HG03565 (cell line): Measurements from ENCODE around the gene STAT3.
"Not testable (repeated sequence)": the region's sequence is repeated elsewhere in the genome, so short reads cannot be mapped to it uniquely, and the experiment has no call there.

Source experiments
- ATAC-seq: cut with Tn5 transposase; IDR thresholded peaks from one replicate; pipeline ENCODE4 v1.9.1; 2021; ENCODE audit warnings: mild to moderate bottlenecking, moderate library complexity; ENCODE audit not compliant: unreplicated experiment

Gene STAT3

GRCh38 chr17:42317967-42318366 lies 70.3 kb downstream of the STAT3 start:
- not testable (repeated sequence) for ATAC-seq

GRCh38 chr17:42317266-42317845 lies 70.9 kb downstream of the STAT3 start:
- no peak for ATAC-seq

GRCh38 chr17:42316755-42317154 lies 71.5 kb downstream of the STAT3 start:
- ATAC-seq: no peak

- peak; percentile 24 for ATAC-seq
Observed at GRCh38 chr17:42315402-42316156, 72.7 kb downstream of the STAT3 start.

GRCh38 chr17:42313773-42314566 lies 74.3 kb downstream of the STAT3 start:
- ATAC-seq: no peak

GRCh38 chr17:42313389-42313772 lies 74.9 kb downstream of the STAT3 start:
- ATAC-seq: no peak

- ATAC-seq: no peak
Observed at GRCh38 chr17:42312285-42313130, 75.7 kb downstream of the STAT3 start.

- no peak for ATAC-seq
Observed at GRCh38 chr17:42312035-42312284, 76.3 kb downstream of the STAT3 start.

GRCh38 chr17:42311240-42312034 lies 76.8 kb downstream of the STAT3 start:
- ATAC-seq: no peak

GRCh38 chr17:42310787-42311215 lies 77.4 kb downstream of the STAT3 start:
- no peak for ATAC-seq

- no peak for ATAC-seq
Observed at GRCh38 chr17:42309986-42310786, 78.1 kb downstream of the STAT3 start.

GRCh38 chr17:42309142-42309541 lies 79.1 kb downstream of the STAT3 start:
- no peak for ATAC-seq

GRCh38 chr17:42308446-42308845 lies 79.8 kb downstream of the STAT3 start:
- no peak for ATAC-seq

- no peak for ATAC-seq
Observed at GRCh38 chr17:42307362-42307927, 80.8 kb downstream of the STAT3 start.

- ATAC-seq: no peak
Observed at GRCh38 chr17:42306385-42306667, 81.9 kb downstream of the STAT3 start.

- no peak for ATAC-seq
Observed at GRCh38 chr17:42305543-42306384, 82.5 kb downstream of the STAT3 start.

GRCh38 chr17:42305031-42305330 lies 83.3 kb downstream of the STAT3 start:
- not testable (repeated sequence) for ATAC-seq

- ATAC-seq: no peak
Observed at GRCh38 chr17:42304187-42305030, 83.8 kb downstream of the STAT3 start.
